Right cardiac atrium (tissue), 5 donors: Measurements from ENCODE around the gene SMAD6. TPM values are rescaled to one million over a fixed set of nuclear protein-coding genes. Genes with fewer than 3 reads are reported as not detected.
A peak's percentile ranks its signal among the peaks of the same experiment; 100 is the strongest.
"Not testable (repeated sequence)": the region's sequence is repeated elsewhere in the genome, so short reads cannot be mapped to it uniquely, and the experiment has no call there.

Experiments used
- ATAC-seq, 2 donors: fragments of 200-7000 bp; cut with Tn5 transposase; one replicate each; pipeline versions ENCODE4 v1.8.0 to v1.9.1; 2020; ENCODE audit warnings: moderate library complexity in 2 of 2, mild to moderate bottlenecking in 1 of 2
- DNase-seq, 3 donors: peaks; one replicate each; pipeline ENCODE4 v3.0.0-alpha.2; 2020
- H3K27ac ChIP-seq: one replicate; pipeline ENCODE4 v1.5.1; 2013; ENCODE audit warnings: mild to moderate bottlenecking, low read length, control low read depth, moderate library complexity
- H3K27me3 ChIP-seq: one replicate; pipeline ENCODE4 v1.6.1; 2013; ENCODE audit not compliant: control insufficient read depth, insufficient read depth
- H3K4me1 ChIP-seq: one replicate; pipeline ENCODE4 v1.6.1; 2013; ENCODE audit warnings: low read length; ENCODE audit not compliant: control insufficient read depth, insufficient read depth
- H3K4me3 ChIP-seq: one replicate; pipeline ENCODE4 v1.5.1; 2013; ENCODE audit warnings: low read length, control low read depth
- H3K9me3 ChIP-seq: one replicate; pipeline ENCODE4 v1.6.1; 2013; ENCODE audit warnings: low read length; ENCODE audit not compliant: control insufficient read depth
- WGBS: extraction: QIAGEN DNeasy Blood & Tissue Kit; methylation state at CpG from one replicate; pipeline ENCODE4 v1.1.7; 2013; 5-methylcytosine and 5-hydroxymethylcytosine counted together
- intact Hi-C, 4 donors: fragments of 100-400 bp; cut with DNase I; formaldehyde crosslinking; loops; one replicate each; pipeline versions ENCODE4 v1.11.0 to v1.14.0; 2022 to 2023
- polyA plus RNA-seq: library from polyadenylated mRNA; stranded (reverse); fragments of 200-250 nt; gene quantifications from one replicate; pipeline ENCODE4 v1.2.3, GENCODE V29; 2013
- total RNA-seq, 4 donors: library from RNA; stranded (reverse); fragmentation: NEBNext Ultra II Directional; extraction: Animal tissue kit (Norgen Biotek cat#: 25700); gene quantifications; one replicate each; pipeline ENCODE4 v1.2.1, GENCODE V29; 2021
- donor health status: healthy with polysubstance abuse.
- donor health status: DM: no; HTN: yes; CAD: no.
- donor health status: DM: no; HTN: no; CAD: no.
- donor health status: DM: no; HTN: yes; CAD: no; lungs with severe emphysema.
- donor health status: DM: yes; HTN: yes; CAD: no.

Gene SMAD6
- total and polyA plus RNA-seq, 5 donors: 31.6 to 68.8 (median 63.0) TPM

DNA sequence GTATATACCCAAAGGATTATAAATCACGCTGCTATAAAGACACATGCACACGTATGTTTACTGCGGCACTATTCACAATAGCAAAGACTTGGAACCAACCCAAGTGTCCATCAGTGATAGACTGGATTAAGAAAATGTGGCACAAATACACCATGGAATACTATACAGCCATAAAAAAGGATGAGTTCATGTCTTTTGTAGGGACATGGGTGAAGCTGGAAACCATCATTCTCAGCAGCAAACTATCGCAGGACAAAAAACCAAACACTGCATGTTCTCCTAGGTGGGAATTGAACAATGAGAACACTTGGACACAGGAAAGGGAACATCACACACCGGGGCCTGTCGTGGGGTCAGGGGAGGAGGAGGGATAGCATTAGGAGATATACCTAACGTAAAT, 11.1 kb upstream of the SMAD6 start:
- ATAC-seq, H3K4me1 ChIP-seq, H3K9me3 ChIP-seq, intact Hi-C loops, H3K27ac ChIP-seq, DNase-seq, H3K4me3 ChIP-seq, H3K27me3 ChIP-seq: not testable (repeated sequence)
- 82% methylated on average over 7 of the region's 7 CpGs for WGBS

DNA sequence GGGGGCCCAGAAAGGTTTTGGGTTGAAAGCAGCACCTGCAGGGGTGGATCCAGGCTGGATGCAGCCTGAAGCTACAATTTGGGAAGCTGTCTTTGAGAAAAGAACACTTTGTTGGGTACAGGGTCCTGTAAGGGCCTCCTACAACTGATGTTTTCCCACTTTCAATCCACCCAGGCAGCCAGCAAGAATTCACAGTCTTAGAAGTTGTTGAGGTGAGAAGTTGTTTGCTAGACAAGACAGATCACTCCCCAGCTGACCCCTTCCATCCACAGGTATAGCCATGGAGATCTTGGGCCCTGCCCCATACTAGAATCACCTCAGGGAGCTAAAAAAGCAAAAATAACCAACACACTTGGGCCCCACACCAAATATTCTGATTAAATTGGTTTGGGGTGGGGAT, 10.3 kb upstream of the SMAD6 start:
- intact Hi-C loops: no loop called here
- DNase-seq (no peak), ATAC-seq (no peak)
- Histone ChIP-seq H3K4me1 (no peaks in the 10 kb centered on the region), H3K27me3 (no peaks in the 10 kb centered on the region), H3K4me3 (no peak overlapping the region), H3K9me3 (no peaks in the 10 kb centered on the region), H3K27ac (no peak overlapping the region)

DNA sequence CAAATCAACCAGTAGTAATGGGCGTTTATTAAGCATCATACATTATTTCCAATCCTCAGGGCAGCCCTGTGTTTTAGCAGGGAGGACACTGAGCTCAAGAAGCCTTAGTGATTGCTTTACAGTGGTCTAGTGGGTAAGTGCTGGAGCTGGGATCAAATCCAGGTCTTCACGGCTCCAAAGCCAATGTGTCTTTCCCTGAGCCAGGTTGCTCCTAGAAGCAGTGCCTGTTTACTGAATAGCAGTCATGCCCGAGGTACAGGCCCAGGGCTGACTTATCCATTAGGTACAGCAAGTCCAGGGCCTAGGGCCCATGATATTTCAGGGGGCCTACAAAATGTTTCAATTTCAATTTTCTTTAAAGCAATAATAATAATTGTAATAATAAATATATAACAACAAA, 9.6 kb upstream of the SMAD6 start:
- H3K27me3 ChIP-seq: no peaks in the 10 kb centered on the region
- 49% methylated on average over 3 of the region's 3 CpGs for WGBS
- ATAC-seq (peak; percentile 35 to 62), DNase-seq (peak in 1 of 3 donors; percentile 49)
- H3K27ac ChIP-seq: peak overlapping the region; percentile 18
- intact Hi-C loops: no loop called here
- H3K4me1 ChIP-seq: no peaks in the 10 kb centered on the region
- H3K4me3 ChIP-seq: no peak overlapping the region
- H3K9me3 ChIP-seq: no peaks in the 10 kb centered on the region

DNA sequence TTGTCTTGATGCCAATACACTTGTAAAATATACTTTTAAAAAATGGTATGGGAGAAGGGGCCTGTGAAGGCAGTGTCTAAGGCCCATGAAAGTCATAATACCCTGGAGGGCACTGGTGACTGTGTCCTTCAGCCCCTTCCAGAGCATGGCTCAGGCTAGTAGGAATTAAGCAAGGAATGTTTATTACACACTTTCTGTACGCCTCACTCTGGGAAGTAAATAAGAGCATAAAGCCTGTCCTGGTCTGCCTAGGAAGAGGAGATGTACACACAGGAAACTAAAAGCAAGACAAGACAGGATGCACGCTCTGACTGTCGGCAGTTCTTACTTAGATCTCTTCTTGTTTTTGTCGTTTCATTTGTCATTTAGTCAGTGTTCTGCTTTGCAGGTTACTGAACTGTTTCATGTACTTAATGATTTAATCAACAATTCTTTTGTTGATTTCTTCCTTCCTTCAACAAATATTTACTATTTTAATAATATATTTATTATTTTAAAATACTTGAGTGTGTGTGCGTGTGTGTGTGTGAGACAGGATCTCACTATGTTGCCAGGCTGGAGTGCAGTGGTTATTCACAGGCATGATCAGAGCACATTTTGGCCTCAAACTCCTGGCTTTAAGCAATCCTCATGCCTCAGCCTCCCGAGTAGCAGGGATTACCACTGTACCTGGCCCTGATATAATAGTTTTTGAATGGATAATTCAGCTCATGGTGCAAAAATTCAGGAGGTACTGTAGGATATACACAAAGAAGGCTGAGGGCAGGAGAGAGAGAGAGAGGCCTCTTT, 9.0 kb upstream of the SMAD6 start:
- 68% methylated on average over 6 of the region's 6 CpGs for WGBS
- intact Hi-C loops: no loop called here

DNA sequence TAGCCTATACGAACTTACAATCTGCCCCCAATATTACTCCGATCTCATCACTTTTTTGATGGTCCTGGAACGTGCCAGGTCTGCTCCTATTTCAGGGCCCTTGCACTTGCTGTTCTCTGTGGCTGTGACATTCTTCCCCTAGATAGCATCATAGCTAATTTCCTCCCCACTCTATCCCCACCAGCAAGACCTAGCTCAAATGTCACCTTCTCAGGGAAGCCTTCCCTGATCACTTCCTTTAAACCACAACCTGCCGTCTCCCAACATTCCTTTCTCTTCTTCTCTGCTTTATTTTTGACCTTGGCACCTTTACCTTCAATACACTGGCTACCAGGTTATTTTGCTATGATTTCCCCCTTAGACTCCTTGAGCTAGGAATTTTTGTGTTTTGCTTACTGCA, 5.3 kb upstream of the SMAD6 start:
- Histone ChIP-seq H3K27ac (no peak overlapping the region), H3K4me1 (peaks cover 4% of the 10 kb centered on the region), H3K9me3 (no peaks in the 10 kb centered on the region), H3K4me3 (no peak overlapping the region), H3K27me3 (no peaks in the 10 kb centered on the region)
- intact Hi-C loops: loop anchor here in 1 of 4 donors (5.0 kb wide), 1 partner anchor 74 kb away; no protein-coding TSS in a partner anchor
- ATAC-seq: no peak
- 83% methylated on average over 4 of the region's 4 CpGs for WGBS
- no peak for DNase-seq

More for the DNA sequence above, 9.0 kb upstream of the SMAD6 start:
- no peaks in the 10 kb centered on the region for H3K9me3 ChIP-seq
- H3K27ac ChIP-seq: peak overlapping the region; percentile 3
- H3K27me3 ChIP-seq: no peaks in the 10 kb centered on the region
- no peak for DNase-seq
- no peak overlapping the region for H3K4me3 ChIP-seq
- ATAC-seq: no peak
- H3K4me1 ChIP-seq: peaks cover 1% of the 10 kb centered on the region

DNA sequence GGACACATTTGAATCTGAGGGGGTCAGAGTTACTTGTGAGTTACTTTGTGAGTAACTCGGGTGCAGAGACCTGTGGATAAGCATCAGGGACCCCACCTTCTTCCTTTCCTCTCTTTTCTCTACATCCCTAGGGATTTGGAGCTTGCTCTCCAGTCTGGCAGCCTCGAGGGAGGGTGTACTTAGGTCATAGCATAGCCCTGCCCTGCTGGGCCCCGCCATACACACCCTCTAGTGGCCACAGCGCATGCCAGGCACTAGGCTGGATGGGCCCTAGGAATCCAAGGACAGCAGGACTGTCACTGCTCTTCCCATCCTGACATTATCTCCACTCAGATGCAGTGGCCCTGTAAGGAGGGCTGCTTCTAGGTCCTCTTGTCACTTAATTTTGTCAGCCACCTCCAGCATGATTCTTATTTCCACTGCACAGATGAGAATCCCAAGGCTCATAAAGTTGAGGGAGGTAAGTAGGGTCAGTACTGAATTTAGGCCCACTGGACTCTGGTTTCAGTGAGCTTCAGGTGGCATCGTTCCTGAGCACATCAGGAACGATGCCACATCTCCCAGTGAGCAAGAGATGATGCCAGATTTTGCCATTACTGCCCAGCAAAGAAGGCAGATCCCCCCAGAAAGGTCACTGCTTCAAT, 3.6 kb upstream of the SMAD6 start:
- WGBS: 23% methylated on average over 6 of the region's 6 CpGs
- intact Hi-C loops: loop anchor here in 3 of 4 donors (2.0 to 5.0 kb wide), 3 partner anchors 76 to 82 kb away; no protein-coding TSS in a partner anchor
- Histone ChIP-seq H3K9me3 (no peaks in the 10 kb centered on the region), H3K27ac (peak overlapping the region; percentile 14), H3K4me1 (peaks cover 4% of the 10 kb centered on the region), H3K4me3 (no peak overlapping the region), H3K27me3 (no peaks in the 10 kb centered on the region)
- peak; percentile 34 to 59 for ATAC-seq
- DNase-seq: peak; percentile 88 to 92 (median 90)

DNA sequence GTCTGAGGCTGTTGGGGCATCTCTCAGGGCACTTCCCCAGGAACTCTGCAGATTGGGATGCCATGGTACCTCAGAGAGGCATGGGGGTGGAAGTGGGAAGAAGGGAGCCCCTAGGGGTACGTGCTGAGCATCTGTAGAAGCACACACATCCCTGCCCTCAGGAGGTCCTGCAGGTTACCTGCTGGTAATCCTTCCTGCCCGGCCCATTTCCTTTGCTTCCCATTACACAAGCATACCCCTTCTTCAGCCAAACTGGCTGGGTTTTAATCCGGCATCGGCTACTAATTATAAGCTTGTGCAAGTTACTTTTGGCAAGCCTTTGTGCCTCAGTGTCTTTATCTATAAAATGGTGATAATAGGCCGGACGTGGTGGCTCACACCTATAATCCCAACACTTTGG, 3.1 kb upstream of the SMAD6 start:
- H3K9me3 ChIP-seq: no peaks in the 10 kb centered on the region
- 52% methylated on average over 6 of the region's 6 CpGs for WGBS
- H3K27me3 ChIP-seq: no peaks in the 10 kb centered on the region
- ATAC-seq: no peak
- no peak overlapping the region for H3K4me3 ChIP-seq
- H3K27ac ChIP-seq: peak overlapping the region; percentile 2
- peaks cover 4% of the 10 kb centered on the region for H3K4me1 ChIP-seq
- intact Hi-C loops: loop anchor here in 3 of 4 donors (2.0 to 5.0 kb wide), 3 partner anchors 77 to 82 kb away; no protein-coding TSS in a partner anchor
- DNase-seq: peak in 1 of 3 donors; percentile 47

DNA sequence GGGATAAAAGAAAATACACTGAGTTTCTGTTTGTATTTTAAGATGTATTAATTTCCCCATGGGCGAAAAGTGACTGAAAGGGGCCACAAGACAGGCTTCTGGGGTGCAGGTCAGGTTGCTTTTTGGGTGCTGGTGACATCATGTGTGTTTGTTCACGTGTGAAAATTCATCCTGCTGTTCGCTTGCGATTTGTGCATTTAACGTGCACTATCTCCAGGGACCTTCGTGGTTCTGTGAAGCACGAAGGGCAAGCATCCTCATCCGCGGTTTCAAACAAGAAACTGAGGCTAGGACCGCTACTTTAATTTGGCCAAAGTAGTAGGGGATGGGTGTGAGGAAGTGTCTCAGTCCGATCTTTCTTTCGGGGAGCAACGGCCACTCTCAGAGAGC, 1.6 kb upstream of the SMAD6 start:
- intact Hi-C loops: loop anchor here in 3 of 4 donors (5.0 kb wide), 3 partner anchors 62 to 152 kb away; no protein-coding TSS in a partner anchor
- WGBS: 16% methylated on average over 13 of the region's 13 CpGs
- ATAC-seq: no peak
- peak in 1 of 3 donors; percentile 40 for DNase-seq
- Histone ChIP-seq H3K4me1 (peaks cover 4% of the 10 kb centered on the region), H3K9me3 (no peaks in the 10 kb centered on the region), H3K4me3 (peak overlapping the region; percentile 54), H3K27me3 (no peaks in the 10 kb centered on the region), H3K27ac (peak overlapping the region; percentile 94)

DNA sequence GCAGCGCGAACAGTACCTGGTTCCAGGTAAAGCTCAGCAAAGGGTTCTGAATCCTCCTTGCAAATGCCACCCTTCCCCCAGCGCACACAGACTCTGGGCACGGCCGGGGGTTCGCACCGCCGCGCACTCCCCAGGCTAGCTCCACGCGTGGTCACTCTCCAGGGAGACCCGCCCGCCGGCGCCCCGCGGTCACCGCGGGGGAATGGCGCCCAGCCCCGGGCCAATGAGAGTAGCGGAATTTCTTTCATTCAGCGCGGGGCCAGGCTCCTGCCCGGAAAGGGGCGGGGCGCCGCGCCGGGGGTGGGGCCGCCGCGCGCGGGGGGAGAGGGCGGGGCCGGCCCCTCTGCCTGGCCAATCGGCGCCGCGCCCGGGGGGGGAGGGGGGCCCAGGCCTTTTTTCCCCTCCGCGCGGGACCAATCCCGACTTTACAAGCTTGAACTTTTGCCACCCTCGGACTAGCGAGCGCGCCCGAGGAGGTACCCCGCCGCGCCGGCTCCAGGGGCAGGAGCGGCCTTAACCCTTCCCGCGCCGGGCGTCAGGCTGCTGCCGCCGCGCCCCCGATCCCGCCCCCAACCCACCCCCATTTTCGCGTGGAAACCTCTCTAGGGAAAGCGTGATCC, 1.1 kb upstream of the SMAD6 start:
- H3K27ac ChIP-seq: peak overlapping the region; percentile 99
- WGBS: 2% methylated on average over 67 of the region's 68 CpGs
- DNase-seq: peak; percentile 97 to 99 (median 99)
- intact Hi-C loops: loop anchor here in 3 of 4 donors (5.0 kb wide), 3 partner anchors 61 to 151 kb away; no protein-coding TSS in a partner anchor
- peak; percentile 76 to 78 for ATAC-seq
- H3K9me3 ChIP-seq: no peaks in the 10 kb centered on the region
- peaks cover 4% of the 10 kb centered on the region for H3K4me1 ChIP-seq
- peak overlapping the region; percentile 95 for H3K4me3 ChIP-seq
- H3K27me3 ChIP-seq: no peaks in the 10 kb centered on the region

DNA sequence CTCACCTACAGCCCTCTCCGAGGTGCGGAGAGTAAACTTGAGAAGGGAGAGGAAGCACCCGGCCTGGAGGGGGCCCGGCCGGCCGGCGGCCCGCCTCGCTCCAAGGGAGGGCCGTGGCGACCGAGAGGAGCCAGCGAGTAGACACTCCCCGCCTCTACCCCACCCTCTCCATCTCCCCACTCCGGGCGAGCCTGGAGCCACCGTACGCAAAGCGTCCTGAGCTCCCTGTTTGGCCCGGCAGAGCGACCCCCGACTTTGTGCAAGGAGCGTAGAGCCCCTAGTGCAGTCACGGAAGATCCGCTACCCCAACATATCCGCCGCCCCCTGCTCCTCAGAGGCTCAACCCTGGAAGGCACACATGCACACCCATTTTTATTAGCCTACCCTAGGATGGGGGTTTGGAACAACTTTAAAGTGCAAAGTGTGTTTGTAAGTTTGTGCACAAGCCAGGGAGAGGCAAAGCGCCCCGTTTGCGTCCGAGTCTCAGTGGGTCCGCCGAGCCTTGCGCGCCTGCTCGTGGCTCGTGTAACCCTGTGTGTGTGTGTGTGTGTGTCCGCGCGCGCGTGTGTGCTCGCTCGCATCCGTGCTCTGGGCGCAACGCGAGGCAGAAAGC, 508 bp upstream of the SMAD6 start:
- intact Hi-C loops: loop anchor here in 3 of 4 donors (5.0 kb wide), 3 partner anchors 61 to 151 kb away; no protein-coding TSS in a partner anchor
- peak; percentile 78 to 89 (median 88) for DNase-seq
- ATAC-seq: peak; percentile 70 to 74
- Histone ChIP-seq H3K4me3 (peak overlapping the region; percentile 95), H3K9me3 (no peaks in the 10 kb centered on the region), H3K27ac (peak overlapping the region; percentile 99), H3K4me1 (peaks cover 4% of the 10 kb centered on the region), H3K27me3 (no peaks in the 10 kb centered on the region)
- WGBS: under 1% methylated on average over 48 of the region's 48 CpGs
